WTC11 (cell line): ENCODE measurements around the gene TSHZ1.

ENCODE experiments used
- AR ChIP-seq: fragments of 250-450 bp; sonication (Bioruptor Pico); IDR thresholded peaks from 2 replicates; pipeline ENCODE4 v1.9.0; 2021; ENCODE audit warnings: mild to moderate bottlenecking
- ARID4B ChIP-seq: sonication (generic); formaldehyde crosslinking; IDR thresholded peaks from 2 replicates; pipeline ENCODE4 v1.8.0; 2023; ENCODE audit warnings: missing genetic modification reagents, mild to moderate bottlenecking, borderline replicate concordance
- ATF2 ChIP-seq: sonication (generic); formaldehyde crosslinking; IDR thresholded peaks from 2 replicates; pipeline ENCODE4 v1.8.1; 2022; ENCODE audit warnings: low read depth, missing genetic modification reagents, borderline replicate concordance
- CREM ChIP-seq: sonication (generic); formaldehyde crosslinking; IDR thresholded peaks from 2 replicates; pipeline ENCODE4 v1.8.1; 2022; ENCODE audit warnings: mild to moderate bottlenecking, missing genetic modification reagents, moderate library complexity
- CTCF ChIP-seq: fragments of 200-600 bp; IDR thresholded peaks from 2 replicates; pipeline ENCODE4 v1.8.0; 2022; ENCODE audit warnings: antibody characterized with exemption
- E2F5 ChIP-seq: sonication (generic); formaldehyde crosslinking; IDR thresholded peaks from 2 replicates; pipeline ENCODE4 v1.8.1; 2022; ENCODE audit warnings: mild to moderate bottlenecking, moderate library complexity, missing genetic modification reagents
- FOXK1 ChIP-seq: sonication (generic); formaldehyde crosslinking; IDR thresholded peaks from 2 replicates; pipeline ENCODE4 v1.8.0; 2022; ENCODE audit warnings: mild to moderate bottlenecking, moderate library complexity, missing genetic modification reagents
- IRF2 ChIP-seq: sonication (generic); formaldehyde crosslinking; IDR thresholded peaks from 2 replicates; pipeline ENCODE4 v1.8.0; 2022; ENCODE audit warnings: low read depth, missing genetic modification reagents, borderline replicate concordance
- JUN ChIP-seq: sonication (generic); formaldehyde crosslinking; IDR thresholded peaks from 2 replicates; pipeline ENCODE4 v1.8.0; 2023; ENCODE audit warnings: mild to moderate bottlenecking, missing genetic modification reagents
- NFE2L1 ChIP-seq: sonication (generic); formaldehyde crosslinking; IDR thresholded peaks from 2 replicates; pipeline ENCODE4 v1.8.1; 2023; ENCODE audit warnings: missing genetic modification reagents
- NFYB ChIP-seq: sonication (generic); formaldehyde crosslinking; conservative IDR thresholded peaks from 2 replicates; pipeline ENCODE4 v1.8.0; 2022; ENCODE audit warnings: low read depth, missing genetic modification reagents
- PRDM15 ChIP-seq: sonication (generic); formaldehyde crosslinking; IDR thresholded peaks from 2 replicates; pipeline ENCODE4 v1.8.0; 2022; ENCODE audit warnings: missing genetic modification reagents
- ZNF232 ChIP-seq: sonication (generic); formaldehyde crosslinking; IDR thresholded peaks from 2 replicates; pipeline ENCODE4 v1.8.0; 2022; ENCODE audit warnings: mild to moderate bottlenecking, missing genetic modification reagents

GRCh38 chr18:75244351-75245313 is 34.0 kb downstream of the TSHZ1 start:
- TF ChIP-seq ARID4B: no peak
- TF ChIP-seq ZNF232: no peak
- no peak for TF ChIP-seq CTCF
- TF ChIP-seq JUN: no peak
- no peak for TF ChIP-seq E2F5 (CRISPR knock-in tag)
- TF ChIP-seq NFE2L1 (CRISPR knock-in tag): no peak
- no peak for TF ChIP-seq IRF2
- no peak for TF ChIP-seq NFYB (CRISPR knock-in tag)
- no peak for TF ChIP-seq CREM (CRISPR knock-in tag)
- no peak for TF ChIP-seq PRDM15 (CRISPR knock-in tag)
- no peak for TF ChIP-seq ATF2 (CRISPR knock-in tag)
- no peak for TF ChIP-seq FOXK1 (CRISPR knock-in tag)
- no peak for TF ChIP-seq AR
